COLO668 (cell line): Measurements from ENCODE around the gene GSTO1.

Experiments
- DNase-seq: peaks from one replicate; lab custom pipeline; 2025; ENCODE audit not compliant: unreplicated experiment; lab: John Stamatoyannopoulos, UW

GSTO1 gene

GRCh38 chr10:104274762-104275721, 20.4 kb downstream of the GSTO1 start:
- DNase-seq = peak; percentile 26

- DNase-seq = no peak
Measured at GRCh38 chr10:104276192-104276591, 21.5 kb downstream of the GSTO1 start.

GRCh38 chr10:104277785-104278184, 23.1 kb downstream of the GSTO1 start:
- no peak for DNase-seq

DNA sequence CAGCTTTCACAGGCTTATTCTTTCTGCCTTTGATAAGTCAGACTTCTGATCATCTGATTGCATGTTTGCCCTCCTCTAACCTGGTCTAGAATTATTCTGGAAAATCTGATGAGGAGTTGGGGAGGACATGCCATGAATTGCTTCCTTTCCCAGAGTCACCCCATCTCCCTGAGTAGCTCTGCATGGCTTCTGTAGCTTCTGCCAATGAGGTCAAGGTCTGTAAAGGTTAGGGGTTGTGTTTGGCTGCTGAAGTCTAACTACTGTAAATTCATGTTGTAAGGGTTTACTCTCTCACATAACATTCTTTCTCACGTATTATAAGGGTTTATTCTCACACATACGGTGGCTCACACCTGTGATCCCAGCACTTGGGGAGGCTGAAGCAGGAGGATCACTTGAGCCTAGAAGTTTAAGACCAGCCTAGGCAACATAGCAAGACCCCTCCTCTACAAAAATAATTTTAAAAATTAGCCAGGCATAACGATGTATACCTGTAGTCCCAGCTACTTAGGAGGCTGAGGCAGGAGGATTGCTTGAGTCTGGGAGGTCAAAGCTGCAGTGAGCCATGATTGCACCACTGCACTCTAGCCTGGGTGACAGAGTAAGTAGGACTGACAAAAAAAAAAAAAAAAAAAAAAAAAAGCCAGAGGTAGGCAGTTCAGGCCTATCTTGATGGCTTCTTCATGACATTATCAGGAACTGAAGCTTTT, 25.0 kb downstream of the GSTO1 start:
- no peak for DNase-seq

GRCh38 chr10:104281694-104282093, 27.0 kb downstream of the GSTO1 start:
- no peak for DNase-seq

- DNase-seq = no peak
Measured at GRCh38 chr10:104284846-104285245, 30.2 kb downstream of the GSTO1 start.

GRCh38 chr10:104286939-104287338, 32.2 kb downstream of the GSTO1 start:
- DNase-seq = no peak

- no peak for DNase-seq
Measured at GRCh38 chr10:104288355-104288754, 33.7 kb downstream of the GSTO1 start.

- peak; percentile 81 for DNase-seq
Measured at GRCh38 chr10:104291439-104291951, 36.8 kb downstream of the GSTO1 start.

DNA sequence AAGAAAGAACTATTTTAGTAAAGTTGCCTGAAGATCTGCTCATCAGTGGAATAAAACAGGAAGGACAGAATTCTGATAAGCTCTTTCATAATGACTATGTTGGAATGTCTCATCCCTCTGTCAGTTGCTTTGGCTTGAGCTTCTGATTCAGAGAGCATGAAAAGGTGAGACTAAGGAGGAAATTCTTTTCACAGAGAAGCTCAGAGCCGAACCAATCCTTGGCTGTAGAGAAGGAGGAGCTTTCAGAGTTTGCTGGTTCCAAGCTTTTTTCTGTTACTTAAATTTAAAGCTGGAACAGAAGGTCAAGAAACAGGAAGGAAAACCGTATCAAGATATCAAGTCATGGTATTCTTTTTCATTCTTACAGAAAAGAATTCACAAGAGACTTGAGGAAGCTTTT, 38.3 kb downstream of the GSTO1 start:
- DNase-seq = no peak

GRCh38 chr10:104293781-104294321, 39.2 kb downstream of the GSTO1 start:
- no peak for DNase-seq

DNA sequence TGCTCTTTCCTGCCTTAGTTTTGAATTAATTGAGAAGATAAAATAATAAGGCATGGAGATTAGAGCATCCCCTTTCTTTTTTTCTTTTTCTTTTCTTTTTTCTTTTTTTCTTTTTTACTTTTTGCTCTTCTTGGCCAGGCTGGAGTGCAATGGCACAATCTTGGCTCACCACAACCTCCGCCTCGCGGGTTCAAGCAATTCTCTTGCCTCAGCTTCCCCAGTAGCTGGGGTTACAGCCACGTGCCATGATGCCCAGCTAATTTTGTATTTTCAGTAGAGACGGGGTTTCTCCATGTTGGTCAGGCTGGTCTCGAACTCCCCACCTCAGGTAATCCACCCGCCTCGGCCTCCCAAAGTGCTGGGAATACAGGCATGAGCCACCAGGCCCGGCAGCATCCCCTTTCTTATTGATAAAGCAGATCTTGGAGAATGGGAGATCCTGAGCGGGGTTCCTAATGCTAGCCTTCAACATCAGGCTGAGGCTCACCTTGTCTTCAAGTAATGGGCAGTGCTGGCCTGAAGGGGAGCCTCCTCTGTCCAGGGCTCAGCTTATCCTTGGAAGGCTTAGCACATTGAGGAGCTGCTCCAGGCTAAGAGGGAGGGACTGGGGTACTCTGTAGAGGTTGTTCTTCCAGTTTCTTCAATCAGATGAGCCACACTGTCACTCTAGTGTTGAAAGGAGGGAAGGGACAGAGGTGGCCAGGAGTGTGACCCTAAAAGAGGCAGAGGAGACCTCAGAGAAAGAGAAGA, 42.2 kb downstream of the GSTO1 start:
- no peak for DNase-seq

DNA sequence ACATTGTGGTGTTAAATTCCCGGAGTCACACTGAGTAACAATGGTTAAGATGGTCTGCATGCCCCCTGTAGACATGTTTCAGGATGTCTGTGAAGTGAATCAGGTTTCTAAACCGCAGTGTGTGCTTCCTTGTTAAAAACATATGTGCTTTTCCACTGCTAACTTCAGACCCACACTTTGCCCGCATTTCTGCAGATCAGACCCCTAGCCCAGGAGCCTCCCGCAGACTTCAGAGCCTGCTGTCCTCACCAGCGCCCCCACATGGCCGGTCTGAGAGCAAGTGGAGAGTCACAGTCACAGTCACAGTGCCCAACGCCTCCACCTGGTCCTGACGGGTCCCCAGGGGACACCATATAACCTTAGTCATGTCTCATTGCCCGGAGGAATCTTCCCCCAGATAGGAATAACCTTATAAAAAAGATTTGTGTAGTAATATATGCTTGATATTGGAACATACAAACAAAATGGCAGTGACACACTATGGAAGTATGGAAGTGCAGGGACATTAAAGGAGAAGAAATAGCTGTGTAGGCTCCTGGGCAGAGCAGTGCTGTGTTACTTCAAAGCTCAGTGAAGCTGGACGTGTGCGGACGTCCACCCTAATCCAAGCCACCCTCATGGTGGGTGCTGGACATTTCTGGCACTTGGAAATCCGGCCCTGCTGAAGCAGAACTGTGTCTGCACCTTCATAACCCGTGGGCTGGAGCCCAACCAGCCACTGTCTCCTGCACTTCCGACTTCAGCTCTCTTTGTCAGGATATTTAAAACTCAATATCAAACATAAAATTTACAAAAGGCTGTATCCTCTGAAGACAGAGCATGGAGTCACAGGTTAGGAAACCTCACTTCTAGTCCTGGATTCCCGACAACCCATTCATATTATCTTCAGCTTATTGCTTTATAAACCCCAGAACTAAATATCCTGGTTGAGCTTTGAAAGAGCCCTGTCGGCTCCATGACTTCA, 43.3 kb downstream of the GSTO1 start:
- peak; percentile 5 for DNase-seq

DNA sequence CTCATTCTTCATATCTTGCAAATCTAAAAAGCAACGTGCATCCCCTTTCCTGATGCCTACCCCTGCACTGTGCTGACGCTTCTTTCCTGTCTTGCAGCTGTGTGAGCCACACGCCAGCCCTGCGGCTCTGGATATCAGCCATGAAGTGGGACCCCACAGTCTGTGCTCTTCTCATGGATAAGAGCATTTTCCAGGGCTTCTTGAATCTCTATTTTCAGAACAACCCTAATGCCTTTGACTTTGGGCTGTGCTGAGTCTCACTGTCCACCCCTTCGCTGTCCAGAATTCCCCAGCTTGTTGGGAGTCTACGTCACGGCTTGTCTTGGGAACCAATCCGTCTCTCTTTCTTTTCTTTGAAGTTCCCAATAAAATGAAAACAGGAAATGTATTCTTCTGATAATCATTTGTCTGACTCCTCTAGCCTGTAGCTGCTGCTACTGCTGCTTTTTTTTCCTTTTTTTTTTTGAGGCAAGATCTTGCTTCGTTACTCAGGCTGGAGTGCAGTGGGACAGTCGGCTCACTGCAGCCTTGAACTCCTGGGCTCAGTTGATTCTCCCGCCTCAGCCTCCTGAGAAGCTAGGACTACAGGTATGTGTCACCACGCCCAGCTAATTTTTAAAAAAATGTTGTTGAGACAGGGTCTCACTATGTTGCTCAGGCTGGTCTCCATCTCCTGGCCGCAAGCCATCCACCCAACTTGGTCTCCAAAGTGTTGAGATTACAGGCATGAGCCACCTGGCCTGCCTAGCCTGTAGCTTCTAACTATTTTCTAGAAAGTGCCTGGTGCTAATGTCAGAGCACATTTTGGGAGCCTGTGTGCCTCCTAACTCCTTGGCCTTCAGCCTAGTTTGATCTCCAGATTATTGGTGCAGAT, 44.6 kb downstream of the GSTO1 start:
- no peak for DNase-seq

- DNase-seq = no peak
Measured at GRCh38 chr10:104300002-104300735, 45.5 kb downstream of the GSTO1 start.

- DNase-seq = peak; percentile 84
Measured at GRCh38 chr10:104300736-104301292, 46.1 kb downstream of the GSTO1 start.

GRCh38 chr10:104301907-104302690, 47.4 kb downstream of the GSTO1 start:
- DNase-seq = no peak
